Measurements from ENCODE around the gene CCDC110. TPM values are rescaled to one million over a fixed set of nuclear protein-coding genes. Genes with fewer than 3 reads are reported as not detected.

CCDC110 gene
- total and polyA plus RNA-seq, 2 of the 4 experiments (the other 2 are of a cell fraction): 0.46 to 0.90 TPM

GRCh38 chr4:185412412-185412811 is 59.1 kb downstream of the CCDC110 start:
- no peak overlapping the region for H3K14ac ChIP-seq (replicated peaks; ENCODE audit: low read depth, low read length)
- in situ Hi-C loops (cut with MboI; ENCODE audit: low sequenced_read_pairs) (no loop called here), dilution Hi-C loops (cut with HindIII; ENCODE audit: low sequenced_read_pairs, unreplicated experiment) (no loop called here), intact Hi-C loops (cut with micrococcal nuclease) (no loop called here)
- no peak overlapping the region for H2AK9ac ChIP-seq (replicated peaks; ENCODE audit: low read depth, low read length, poor library complexity)
- TF ChIP-seq, protein P1, sequence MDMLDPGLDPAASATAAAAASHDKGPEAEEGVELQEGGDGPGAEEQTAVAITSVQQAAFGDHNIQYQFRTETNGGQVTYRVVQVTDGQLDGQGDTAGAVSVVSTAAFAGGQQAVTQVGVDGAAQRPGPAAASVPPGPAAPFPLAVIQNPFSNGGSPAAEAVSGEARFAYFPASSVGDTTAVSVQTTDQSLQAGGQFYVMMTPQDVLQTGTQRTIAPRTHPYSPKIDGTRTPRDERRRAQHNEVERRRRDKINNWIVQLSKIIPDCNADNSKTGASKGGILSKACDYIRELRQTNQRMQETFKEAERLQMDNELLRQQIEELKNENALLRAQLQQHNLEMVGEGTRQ (IDR thresholded peaks at IDR 0.05; ENCODE audit: low read depth, low read length): no peak
- TF ChIP-seq CHD1 (IDR thresholded peaks at IDR 0.05; ENCODE audit: low read depth, low read length) (no peak), NFE2L2 (IDR thresholded peaks at IDR 0.05; ENCODE audit: low read depth, low read length) (no peak), BHLHE40 (IDR thresholded peaks at IDR 0.05; ENCODE audit: low read depth, low read length) (no peak), ELK1 (IDR thresholded peaks at IDR 0.05; ENCODE audit: borderline replicate concordance, low read depth, low read length) (no peak), MAFK (IDR thresholded peaks at IDR 0.05; ENCODE audit: low read depth, low read length) (no peak), CEBPB (IDR thresholded peaks at IDR 0.05; ENCODE audit: low read depth, low read length) (no peak), FOS (IDR thresholded peaks at IDR 0.05; ENCODE audit: low read depth, low read length) (no peak)
- H3K9ac ChIP-seq (ENCODE audit: low read depth, low read length): no peak overlapping the region
- H4K8ac ChIP-seq (ENCODE audit: low read depth in 2 of 2, low read length in 2 of 2): no peak overlapping the region
- no peak overlapping the region for H2AFZ ChIP-seq (replicated peaks; ENCODE audit: low read length, poor library complexity)
- no TSS peak for BruUV-seq (replicated peaks)
- H3K4ac ChIP-seq (ENCODE audit: low read depth, low read length): no peak overlapping the region
- H3K4me3 ChIP-seq (ENCODE audit: insufficient read depth, low read depth, low read length): no peak overlapping the region
- no peak overlapping the region for H3K56ac ChIP-seq (ENCODE audit: extremely low read depth, insufficient read depth, low read length)
- no peak overlapping the region for H3K18ac ChIP-seq (ENCODE audit: low read depth, low read length)
- peaks cover 3% of the 10 kb centered on the region for H3K9me3 ChIP-seq (ENCODE audit: control insufficient read depth, insufficient read depth, low read length)
- H3K9me1 ChIP-seq (ENCODE audit: insufficient read depth, low read length): peaks cover 3% of the 10 kb centered on the region; the same call in 1 of the 2 replicates
- H3K27ac ChIP-seq (ENCODE audit: insufficient read depth, low read length): no peak overlapping the region
- H2AK5ac ChIP-seq (ENCODE audit: low read depth, low read length): no peak overlapping the region
- H3K4me2 ChIP-seq (ENCODE audit: low read depth, low read length): no peak overlapping the region
- DNase-seq: peak; percentile 10
- H2BK15ac ChIP-seq (ENCODE audit: low read depth, low read length): no peak overlapping the region
- ChIA-PET POLR2A (ENCODE audit: unreplicated experiment) (no interaction called here), CTCF (no interaction called here)
- H2BK5ac ChIP-seq (ENCODE audit: low read depth, low read length, poor library complexity, severe bottlenecking): no peak overlapping the region
- 100% methylated on average over 2 of the region's 5 CpGs; no CpG with 5 or more reads in 1 of the 2 experiments for WGBS, 2 experiments (ENCODE audit: extremely low coverage in 2 of 2, insufficient read length in 1 of 2)
- 0 out of 2 replicates have a peak, but pooled peaks cover 1% of the 10 kb centered on the region for H3K4me1 ChIP-seq (ENCODE audit: control insufficient read depth, insufficient read depth, low read length)
- no peak overlapping the region for H3K23ac ChIP-seq (ENCODE audit: low read depth, low read length)
- no peak for ATAC-seq (ENCODE audit: low read depth)
- peaks cover 21% of the 10 kb centered on the region for H3K36me3 ChIP-seq (ENCODE audit: control insufficient read depth, insufficient read depth, low read length)
- no peak overlapping the region for H4K5ac ChIP-seq (ENCODE audit: low read depth, low read length)
- no peak overlapping the region for H2BK120ac ChIP-seq (ENCODE audit: low read depth, low read length)
- no peak overlapping the region for H2BK20ac ChIP-seq (ENCODE audit: low read depth, low read length)
- peaks cover 0 to 3% of the 10 kb centered on the region in 2 experiments; a peak in 1 of 4 replicates for H3K79me1 ChIP-seq (ENCODE audit: low read depth in 1 of 2, low read length in 2 of 2)
- H4K20me1 ChIP-seq (ENCODE audit: insufficient read depth, low read length): no peaks in the 10 kb centered on the region
- no peaks in the 10 kb centered on the region for H3K27me3 ChIP-seq (ENCODE audit: control insufficient read depth, insufficient read depth, low read length)
- no peak overlapping the region for H4K91ac ChIP-seq (ENCODE audit: insufficient read depth, low read depth, low read length)
